Activated T-helper 2 cell treated with anti-CD3 and anti-CD28 coated beads, Interferon-gamma antibody, Interleukin-2, Interleukin-4, amounts not matched to agents 10 μg/mL and 5 μg/mL and 100 μg/mL, durations not matched to agents 14 hours and 24 hours and 36 hours (primary cell): ENCODE measurements around the gene BRMS1L. TPM values are rescaled to one million over a fixed set of nuclear protein-coding genes. Genes with fewer than 3 reads are reported as not detected.

Experiments
- DNase-seq: peaks from one replicate; pipeline ENCODE4 v3.0.0; 2021; ENCODE audit warnings: low spot score
- H3K27ac Mint-ChIP-seq: one replicate; pipeline ENCODE4 v1.8.0; 2021; ENCODE audit warnings: mixed read lengths
- H3K27me3 Mint-ChIP-seq: one replicate; pipeline ENCODE4 v1.8.0; 2021; ENCODE audit warnings: low read depth, mixed read lengths
- H3K36me3 Mint-ChIP-seq: one replicate; pipeline ENCODE4 v1.8.0; 2021; ENCODE audit warnings: low read depth, mixed read lengths
- H3K4me1 Mint-ChIP-seq: one replicate; pipeline ENCODE4 v1.8.0; 2021; ENCODE audit warnings: low read depth, mixed read lengths
- H3K4me3 Mint-ChIP-seq: one replicate; pipeline ENCODE4 v1.8.0; 2021; ENCODE audit warnings: low read depth, mild to moderate bottlenecking, moderate library complexity, mixed read lengths
- H3K9me3 Mint-ChIP-seq: one replicate; pipeline ENCODE4 v1.8.0; 2021; ENCODE audit warnings: mixed read lengths
- intact Hi-C: fragments of 100-400 bp; cut with micrococcal nuclease; formaldehyde crosslinking; loops from one replicate; pipeline ENCODE4 v1.15.1; 2023
- total RNA-seq: library from RNA; stranded (reverse); gene quantifications from 2 replicates; pipeline ENCODE4 v1.2.3, GENCODE V29; 2022

BRMS1L gene
- total RNA-seq, 1 donor from 2014 or later: 5.3 TPM

- Mint-ChIP-seq H3K36me3 (no peaks in the 10 kb centered on the region), H3K27me3 (peaks cover 2% of the 10 kb centered on the region), H3K9me3 (no peaks in the 10 kb centered on the region), H3K27ac (no peak overlapping the region), H3K4me1 (peaks cover 13% of the 10 kb centered on the region), H3K4me3 (no peak overlapping the region)
- no peak for DNase-seq
- intact Hi-C loops: loop anchor here (5.0 kb wide), 1 partner anchor 51 kb away; no protein-coding TSS in a partner anchor
These were observed 55.1 kb downstream of the BRMS1L start for GRCh38 chr14:35881280-35881679.

- no peak for DNase-seq
- Mint-ChIP-seq H3K4me3 (no peak overlapping the region), H3K4me1 (peaks cover 11% of the 10 kb centered on the region), H3K27me3 (peaks cover 14% of the 10 kb centered on the region), H3K9me3 (no peaks in the 10 kb centered on the region), H3K27ac (no peak overlapping the region), H3K36me3 (no peaks in the 10 kb centered on the region)
- intact Hi-C loops: loop anchor here (1.0 to 5.0 kb wide), 3 partner anchors 49 to 491 kb away; no protein-coding TSS in a partner anchor
These were observed 57.6 kb downstream of the BRMS1L start for GRCh38 chr14:35883677-35884293.

- Mint-ChIP-seq H3K4me1 (peaks cover 4% of the 10 kb centered on the region), H3K27ac (no peak overlapping the region), H3K27me3 (peaks cover 17% of the 10 kb centered on the region), H3K36me3 (no peaks in the 10 kb centered on the region), H3K4me3 (no peak overlapping the region), H3K9me3 (peaks cover 21% of the 10 kb centered on the region)
- intact Hi-C loops: no loop called here
- DNase-seq: no peak
These were observed 64.2 kb downstream of the BRMS1L start for GRCh38 chr14:35890308-35890707.

GRCh38 chr14:35895256-35895655, 69.1 kb downstream of the BRMS1L start:
- no peak overlapping the region for H3K27ac Mint-ChIP-seq
- intact Hi-C loops: no loop called here
- no peak for DNase-seq

GRCh38 chr14:35897616-35898111, 71.5 kb downstream of the BRMS1L start:
- Mint-ChIP-seq H3K36me3 (no peaks in the 10 kb centered on the region), H3K27ac (no peak overlapping the region), H3K9me3 (peaks cover 38% of the 10 kb centered on the region), H3K27me3 (peaks cover 10% of the 10 kb centered on the region), H3K4me3 (no peak overlapping the region), H3K4me1 (no peaks in the 10 kb centered on the region)
- DNase-seq: no peak
- intact Hi-C loops: no loop called here

More at GRCh38 chr14:35895256-35895655, 69.1 kb downstream of the BRMS1L start:
- Mint-ChIP-seq H3K36me3 (no peaks in the 10 kb centered on the region), H3K4me1 (no peaks in the 10 kb centered on the region), H3K4me3 (no peak overlapping the region), H3K9me3 (peaks cover 38% of the 10 kb centered on the region), H3K27me3 (peaks cover 8% of the 10 kb centered on the region)

- H3K4me3 Mint-ChIP-seq: no peak overlapping the region
- DNase-seq: no peak
- H3K27me3 Mint-ChIP-seq: peaks cover 12% of the 10 kb centered on the region
- peaks cover 37% of the 10 kb centered on the region for H3K9me3 Mint-ChIP-seq
- no peaks in the 10 kb centered on the region for H3K36me3 Mint-ChIP-seq
- intact Hi-C loops: no loop called here
- H3K27ac Mint-ChIP-seq: no peak overlapping the region
- H3K4me1 Mint-ChIP-seq: no peaks in the 10 kb centered on the region
These were observed 72.2 kb downstream of the BRMS1L start for GRCh38 chr14:35898217-35898775.

- Mint-ChIP-seq H3K27me3 (peaks cover 12% of the 10 kb centered on the region), H3K4me3 (no peak overlapping the region), H3K36me3 (no peaks in the 10 kb centered on the region), H3K27ac (no peak overlapping the region), H3K9me3 (peaks cover 15% of the 10 kb centered on the region), H3K4me1 (no peaks in the 10 kb centered on the region)
- DNase-seq: no peak
- intact Hi-C loops: no loop called here
These were observed 74.6 kb downstream of the BRMS1L start for GRCh38 chr14:35900741-35901140.

GRCh38 chr14:35909665-35910064, 83.5 kb downstream of the BRMS1L start:
- Mint-ChIP-seq H3K9me3 (no peaks in the 10 kb centered on the region), H3K27me3 (peaks cover 2% of the 10 kb centered on the region), H3K4me3 (no peak overlapping the region), H3K4me1 (no peaks in the 10 kb centered on the region), H3K27ac (no peak overlapping the region), H3K36me3 (no peaks in the 10 kb centered on the region)
- intact Hi-C loops: no loop called here
- no peak for DNase-seq

GRCh38 chr14:35910191-35910590, 84.1 kb downstream of the BRMS1L start:
- Mint-ChIP-seq H3K4me3 (no peak overlapping the region), H3K4me1 (peaks cover 2% of the 10 kb centered on the region), H3K36me3 (no peaks in the 10 kb centered on the region), H3K27ac (no peak overlapping the region), H3K9me3 (no peaks in the 10 kb centered on the region), H3K27me3 (peaks cover 2% of the 10 kb centered on the region)
- intact Hi-C loops: no loop called here
- no peak for DNase-seq

GRCh38 chr14:35911097-35911496, 85.0 kb downstream of the BRMS1L start:
- Mint-ChIP-seq H3K4me3 (no peak overlapping the region), H3K9me3 (no peaks in the 10 kb centered on the region), H3K27ac (no peak overlapping the region), H3K36me3 (no peaks in the 10 kb centered on the region), H3K27me3 (peaks cover 7% of the 10 kb centered on the region), H3K4me1 (peaks cover 2% of the 10 kb centered on the region)
- DNase-seq: no peak
- intact Hi-C loops: no loop called here

GRCh38 chr14:35915185-35915584, 89.0 kb downstream of the BRMS1L start:
- Mint-ChIP-seq H3K4me1 (peaks cover 2% of the 10 kb centered on the region), H3K27me3 (peaks cover 8% of the 10 kb centered on the region), H3K27ac (no peak overlapping the region), H3K4me3 (no peak overlapping the region), H3K9me3 (peaks cover 19% of the 10 kb centered on the region), H3K36me3 (peaks cover 4% of the 10 kb centered on the region)
- intact Hi-C loops: no loop called here
- no peak for DNase-seq

GRCh38 chr14:35915775-35916174, 89.6 kb downstream of the BRMS1L start:
- Mint-ChIP-seq H3K36me3 (peaks cover 4% of the 10 kb centered on the region), H3K4me3 (no peak overlapping the region), H3K27me3 (peaks cover 8% of the 10 kb centered on the region), H3K9me3 (peaks cover 19% of the 10 kb centered on the region), H3K4me1 (peaks cover 2% of the 10 kb centered on the region), H3K27ac (no peak overlapping the region)
- DNase-seq: no peak
- intact Hi-C loops: no loop called here
